ENCODE data around the gene INSC.

Gene INSC

GRCh38 chr11:15182372-15182771, 67.6 kb downstream of the INSC start:
- no peak overlapping the region for H3K27ac ChIP-seq
- no peak for TF ChIP-seq ZFX (IDR thresholded peaks at IDR 0.05)
- TF ChIP-seq, protein P1, sequence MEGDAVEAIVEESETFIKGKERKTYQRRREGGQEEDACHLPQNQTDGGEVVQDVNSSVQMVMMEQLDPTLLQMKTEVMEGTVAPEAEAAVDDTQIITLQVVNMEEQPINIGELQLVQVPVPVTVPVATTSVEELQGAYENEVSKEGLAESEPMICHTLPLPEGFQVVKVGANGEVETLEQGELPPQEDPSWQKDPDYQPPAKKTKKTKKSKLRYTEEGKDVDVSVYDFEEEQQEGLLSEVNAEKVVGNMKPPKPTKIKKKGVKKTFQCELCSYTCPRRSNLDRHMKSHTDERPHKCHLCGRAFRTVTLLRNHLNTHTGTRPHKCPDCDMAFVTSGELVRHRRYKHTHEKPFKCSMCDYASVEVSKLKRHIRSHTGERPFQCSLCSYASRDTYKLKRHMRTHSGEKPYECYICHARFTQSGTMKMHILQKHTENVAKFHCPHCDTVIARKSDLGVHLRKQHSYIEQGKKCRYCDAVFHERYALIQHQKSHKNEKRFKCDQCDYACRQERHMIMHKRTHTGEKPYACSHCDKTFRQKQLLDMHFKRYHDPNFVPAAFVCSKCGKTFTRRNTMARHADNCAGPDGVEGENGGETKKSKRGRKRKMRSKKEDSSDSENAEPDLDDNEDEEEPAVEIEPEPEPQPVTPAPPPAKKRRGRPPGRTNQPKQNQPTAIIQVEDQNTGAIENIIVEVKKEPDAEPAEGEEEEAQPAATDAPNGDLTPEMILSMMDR (conservative IDR thresholded peaks at IDR 0.05): no peak

GRCh38 chr11:15185021-15185420, 70.3 kb downstream of the INSC start:
- H3K27ac ChIP-seq: no peak overlapping the region
- no peak for TF ChIP-seq ZFX (IDR thresholded peaks at IDR 0.05)
- TF ChIP-seq, protein P1 (conservative IDR thresholded peaks at IDR 0.05): no peak

GRCh38 chr11:15186146-15186545, 71.4 kb downstream of the INSC start:
- TF ChIP-seq, protein P1 (conservative IDR thresholded peaks at IDR 0.05): no peak
- no peak for TF ChIP-seq ZFX (IDR thresholded peaks at IDR 0.05)
- no peak overlapping the region for H3K27ac ChIP-seq

- TF ChIP-seq, protein P1 (conservative IDR thresholded peaks at IDR 0.05): no peak
- no peak for TF ChIP-seq ZFX (IDR thresholded peaks at IDR 0.05)
- no peak overlapping the region for H3K27ac ChIP-seq
These were observed 74.5 kb downstream of the INSC start for GRCh38 chr11:15189189-15189588.

DNA sequence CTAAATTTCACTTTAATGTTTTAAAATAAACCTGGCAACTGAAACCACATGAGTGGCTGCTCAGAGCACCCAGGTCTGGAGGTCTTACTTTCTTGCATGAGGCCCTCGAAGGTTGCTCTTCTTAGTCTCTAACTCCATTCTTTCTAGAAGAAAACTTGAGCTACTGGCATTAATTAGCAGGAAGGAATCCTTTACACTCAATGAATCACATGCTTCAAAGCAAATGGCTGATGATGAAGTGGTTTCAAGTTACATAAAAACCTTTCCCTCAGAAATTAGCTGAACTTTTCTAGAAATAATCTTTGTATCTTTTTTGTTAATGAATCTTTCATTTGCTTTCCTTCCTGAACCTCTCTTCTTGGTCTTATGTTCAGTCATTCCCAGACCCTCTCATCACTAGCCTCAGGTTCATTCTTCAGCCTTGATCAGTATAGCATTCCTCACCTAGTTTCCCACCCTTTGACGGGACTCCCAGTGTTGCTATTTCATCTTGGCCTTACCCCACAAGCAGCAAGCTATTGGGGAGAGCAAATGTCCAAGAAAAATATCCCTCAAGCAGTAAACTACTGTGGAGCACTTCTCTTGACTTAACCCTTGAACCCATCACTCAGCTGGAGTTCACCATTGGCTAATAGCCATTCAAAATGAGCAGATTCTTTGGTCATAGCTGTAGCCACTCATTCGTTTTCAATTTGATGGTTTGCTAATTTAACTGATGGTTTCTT, 75.1 kb downstream of the INSC start:
- H3K27ac ChIP-seq: no peak overlapping the region
- no peak for TF ChIP-seq ZFX (IDR thresholded peaks at IDR 0.05)
- TF ChIP-seq, protein P1 (conservative IDR thresholded peaks at IDR 0.05): no peak

- TF ChIP-seq ZFX (IDR thresholded peaks at IDR 0.05): no peak
- TF ChIP-seq, protein P1 (conservative IDR thresholded peaks at IDR 0.05): no peak
- H3K27ac ChIP-seq: no peak overlapping the region
These were observed 75.9 kb downstream of the INSC start for GRCh38 chr11:15190611-15191010.

GRCh38 chr11:15192005-15192556, 77.4 kb downstream of the INSC start:
- TF ChIP-seq ZFX (IDR thresholded peaks at IDR 0.05): no peak
- TF ChIP-seq, protein P1 (conservative IDR thresholded peaks at IDR 0.05): no peak
- no peak overlapping the region for H3K27ac ChIP-seq
